Loucy (cell line): ENCODE data around the gene LARGE2.

Experiments
- H2AFZ ChIP-seq: fragments of 200-600 bp; sonication (generic); 2 replicates; pipeline ENCODE4 v1.6.0; 2016; ENCODE audit warnings: antibody characterized with exemption, mild to moderate bottlenecking, low read length, moderate library complexity
- H3F3A ChIP-seq: fragments of 200-600 bp; 2 replicates; pipeline ENCODE4 v1.6.0; 2016; ENCODE audit warnings: antibody characterized with exemption, low read depth, mild to moderate bottlenecking
- H3K27me3 ChIP-seq: fragments of 200-600 bp; sonication (generic); 2 replicates; pipeline ENCODE4 v1.6.1; 2014; ENCODE audit warnings: low read length, mild to moderate bottlenecking; ENCODE audit not compliant: insufficient read depth, poor library complexity, severe bottlenecking
- H3K36me3 ChIP-seq: fragments of 200-600 bp; sonication (generic); 2 replicates; pipeline ENCODE4 v1.6.1; 2016; ENCODE audit warnings: low read length; ENCODE audit not compliant: insufficient read depth
- H3K4me1 ChIP-seq: fragments of 200-600 bp; sonication (generic); 2 replicates; pipeline ENCODE4 v1.5.1; 2014; ENCODE audit warnings: low read length, mild to moderate bottlenecking; ENCODE audit not compliant: insufficient read depth, poor library complexity, severe bottlenecking
- H3K4me2 ChIP-seq: fragments of 200-600 bp; sonication (generic); 2 replicates; pipeline ENCODE4 v1.6.0; 2014; ENCODE audit warnings: antibody characterized with exemption, low read length, low read depth, mild to moderate bottlenecking; ENCODE audit not compliant: poor library complexity, severe bottlenecking
- H3K4me3 ChIP-seq: fragments of 200-600 bp; sonication (generic); 2 replicates; pipeline ENCODE4 v1.5.1; 2014; ENCODE audit warnings: low read length, mild to moderate bottlenecking, mixed read lengths; ENCODE audit not compliant: poor library complexity, severe bottlenecking
- H3K79me2 ChIP-seq: fragments of 200-600 bp; sonication (generic); 2 replicates; pipeline ENCODE4 v1.6.1; 2014; ENCODE audit warnings: low read length; ENCODE audit not compliant: insufficient read depth
- H3K9ac ChIP-seq: fragments of 200-600 bp; sonication (generic); 2 replicates; pipeline ENCODE4 v1.6.0; 2014; ENCODE audit warnings: mild to moderate bottlenecking, low read depth, low read length, moderate library complexity; ENCODE audit not compliant: poor library complexity, severe bottlenecking
- H3K9me2 ChIP-seq: fragments of 200-600 bp; sonication (generic); replicated peaks from 2 replicates; pipeline ENCODE4 v1.6.1; 2016; ENCODE audit warnings: low read depth, low read length, mixed read lengths
- H3K9me3 ChIP-seq: fragments of 200-600 bp; sonication (generic); 2 replicates; pipeline ENCODE4 v1.6.1; 2014; ENCODE audit warnings: mild to moderate bottlenecking, antibody characterized with exemption, low read length, low read depth; ENCODE audit not compliant: insufficient read depth
- H4K20me1 ChIP-seq: fragments of 200-600 bp; sonication (generic); 2 replicates; pipeline ENCODE4 v1.6.0; 2014; ENCODE audit warnings: antibody characterized with exemption, low read length, mild to moderate bottlenecking; ENCODE audit not compliant: insufficient read depth, poor library complexity, severe bottlenecking
- CTCF ChIP-seq: fragments of 200-600 bp; sonication (generic); conservative IDR thresholded peaks from 2 replicates; pipeline ENCODE4 v1.5.1; 2014; ENCODE audit warnings: mild to moderate bottlenecking, antibody characterized with exemption, low read length
- EZH2phosphoT487 ChIP-seq: fragments of 200-600 bp; IDR thresholded peaks from 2 replicates; pipeline ENCODE4 v1.6.1; 2018; ENCODE audit warnings: antibody characterized with exemption, mild to moderate bottlenecking, moderate library complexity, borderline replicate concordance

LARGE2 gene

DNA sequence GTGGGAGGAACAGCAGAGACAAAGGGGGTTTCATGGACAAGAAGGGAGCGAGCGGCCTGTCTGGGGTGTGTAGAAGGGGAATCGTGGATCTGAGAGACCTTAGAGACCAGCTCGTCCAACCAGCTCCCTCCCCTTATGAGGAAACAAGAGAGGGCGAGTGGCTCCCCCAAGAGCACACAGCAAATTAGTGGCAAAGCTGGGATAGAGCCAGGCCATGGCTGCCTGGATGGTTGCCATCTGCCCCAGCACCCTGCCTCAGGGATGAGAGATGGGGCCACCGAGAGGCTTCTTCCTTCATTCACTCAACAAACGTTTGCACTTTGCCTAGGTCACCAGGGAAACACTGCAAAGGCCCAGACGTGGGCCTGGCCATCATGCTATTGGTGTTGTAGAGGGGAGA is 32.9 kb upstream of the LARGE2 start:
- Histone ChIP-seq H3K9me2 (no peaks in the 10 kb centered on the region), H3K4me1 (no peaks in the 10 kb centered on the region), H4K20me1 (peaks cover 4% of the 10 kb centered on the region), H2AFZ (no peak overlapping the region), H3K9ac (no peak overlapping the region), H3F3A (no peaks in the 10 kb centered on the region), H3K27me3 (no peaks in the 10 kb centered on the region), H3K9me3 (no peaks in the 10 kb centered on the region), H3K36me3 (no peaks in the 10 kb centered on the region), H3K79me2 (no peaks in the 10 kb centered on the region), H3K4me2 (no peak overlapping the region), H3K4me3 (no peak overlapping the region)
- TF ChIP-seq CTCF (no peak), EZH2phosphoT487 (no peak)

DNA sequence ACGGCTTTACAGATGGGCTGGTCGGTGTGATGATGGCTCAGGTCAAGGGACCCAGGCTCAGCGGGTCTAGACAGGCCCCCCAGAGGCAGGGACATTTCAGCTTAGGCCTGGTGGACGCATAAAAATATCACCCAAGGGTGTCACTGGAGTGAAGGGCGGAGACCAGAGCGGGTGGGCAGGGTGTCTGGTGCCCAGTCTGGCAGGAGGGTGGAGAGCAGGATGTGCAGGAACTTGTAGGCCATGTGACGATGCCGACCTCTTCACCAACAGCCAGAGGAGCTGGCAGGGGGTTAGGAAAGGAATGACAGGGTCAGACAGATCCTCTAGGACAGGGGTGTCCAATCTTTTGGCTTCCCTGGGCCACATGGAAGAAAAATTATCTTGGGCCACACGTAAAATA is 32.5 kb upstream of the LARGE2 start:
- Histone ChIP-seq H3K27me3 (no peaks in the 10 kb centered on the region), H3K79me2 (no peaks in the 10 kb centered on the region), H4K20me1 (peaks cover 3% of the 10 kb centered on the region), H3F3A (no peaks in the 10 kb centered on the region), H2AFZ (no peak overlapping the region), H3K4me1 (no peaks in the 10 kb centered on the region), H3K4me3 (no peak overlapping the region), H3K36me3 (no peaks in the 10 kb centered on the region), H3K4me2 (no peak overlapping the region), H3K9me3 (no peaks in the 10 kb centered on the region), H3K9me2 (no peaks in the 10 kb centered on the region), H3K9ac (no peak overlapping the region)
- TF ChIP-seq CTCF (no peak), EZH2phosphoT487 (no peak)

DNA sequence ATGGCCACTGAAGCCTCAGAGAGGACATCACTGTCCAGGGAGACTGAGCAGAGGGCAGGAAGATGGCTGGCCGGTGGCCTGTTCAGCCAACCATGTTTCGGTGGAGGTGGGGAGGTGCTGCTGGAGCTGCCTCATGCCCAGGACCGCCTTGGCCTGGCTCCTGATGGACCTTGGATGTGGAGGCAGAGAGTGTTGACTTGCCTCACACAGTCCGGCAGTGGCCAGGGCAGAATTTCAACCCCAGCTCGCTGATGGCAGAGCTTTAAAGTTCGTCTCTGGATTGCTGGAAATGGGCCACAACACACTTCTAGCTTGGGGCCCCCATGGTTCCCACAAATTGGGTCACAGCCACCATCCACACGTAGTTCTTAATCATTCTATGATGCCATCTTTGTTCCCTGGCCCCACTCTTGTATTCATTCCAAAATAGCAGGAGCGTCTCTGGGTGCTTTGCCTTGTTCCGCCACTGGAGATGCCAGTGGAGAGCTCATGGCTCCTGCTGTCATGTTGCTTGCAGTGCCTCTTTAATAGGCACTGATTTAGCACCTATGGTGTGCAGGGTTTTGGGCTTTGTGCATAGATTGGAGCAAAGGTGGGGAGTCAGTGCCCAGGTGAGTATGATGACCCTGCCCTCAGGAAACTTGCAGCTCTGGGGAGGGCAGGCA is 31.4 kb upstream of the LARGE2 start:
- Histone ChIP-seq H3K79me2 (no peaks in the 10 kb centered on the region), H3K36me3 (no peaks in the 10 kb centered on the region), H3K27me3 (no peaks in the 10 kb centered on the region), H2AFZ (no peak overlapping the region), H4K20me1 (no peaks in the 10 kb centered on the region), H3K4me1 (no peaks in the 10 kb centered on the region), H3K4me3 (no peak overlapping the region), H3K9ac (no peak overlapping the region), H3K9me2 (no peaks in the 10 kb centered on the region), H3K9me3 (no peaks in the 10 kb centered on the region), H3K4me2 (no peak overlapping the region), H3F3A (no peaks in the 10 kb centered on the region)
- TF ChIP-seq EZH2phosphoT487 (no peak), CTCF (no peak)
